ENCODE measurements around the gene PLCD3. TPM values are rescaled to one million over a fixed set of nuclear protein-coding genes. Genes with fewer than 3 reads are reported as not detected.
A peak's percentile ranks its signal among the peaks of the same experiment; 100 is the strongest.

PLCD3 gene
- total RNA-seq, 1 experiment from 2014 or later, result 55.8 TPM

GRCh38 chr17:45135192-45135977 lies 3.1 kb upstream of the PLCD3 start, which contains the start of gene ACBD4 (continued):
- TF ChIP-seq IRF1 (CRISPR knock-in tag; IDR thresholded peaks at IDR 0.05) (no peak), TP53 (CRISPR knock-in tag; IDR thresholded peaks at IDR 0.05) (no peak), ZNF423 (CRISPR knock-in tag; IDR thresholded peaks at IDR 0.05) (peak; percentile 64), SP1 (CRISPR knock-in tag; conservative IDR thresholded peaks at IDR 0.05) (peak; percentile 63), HMGXB4 (CRISPR knock-in tag; IDR thresholded peaks at IDR 0.05) (peak; percentile 86), EMX1 (CRISPR knock-in tag; IDR thresholded peaks at IDR 0.05) (no peak), ZBTB43 (CRISPR knock-in tag; IDR thresholded peaks at IDR 0.05) (0 out of 2 replicates have a peak, but pooled peaks have one; percentile 76), GRHL2 (CRISPR knock-in tag; IDR thresholded peaks at IDR 0.05; ENCODE audit: insufficient replicate concordance, severe bottlenecking) (no peak), TEAD1 (CRISPR knock-in tag; IDR thresholded peaks at IDR 0.05) (0 out of 2 replicates have a peak, but pooled peaks have one; percentile 40)
- TF ChIP-seq, protein P1, sequence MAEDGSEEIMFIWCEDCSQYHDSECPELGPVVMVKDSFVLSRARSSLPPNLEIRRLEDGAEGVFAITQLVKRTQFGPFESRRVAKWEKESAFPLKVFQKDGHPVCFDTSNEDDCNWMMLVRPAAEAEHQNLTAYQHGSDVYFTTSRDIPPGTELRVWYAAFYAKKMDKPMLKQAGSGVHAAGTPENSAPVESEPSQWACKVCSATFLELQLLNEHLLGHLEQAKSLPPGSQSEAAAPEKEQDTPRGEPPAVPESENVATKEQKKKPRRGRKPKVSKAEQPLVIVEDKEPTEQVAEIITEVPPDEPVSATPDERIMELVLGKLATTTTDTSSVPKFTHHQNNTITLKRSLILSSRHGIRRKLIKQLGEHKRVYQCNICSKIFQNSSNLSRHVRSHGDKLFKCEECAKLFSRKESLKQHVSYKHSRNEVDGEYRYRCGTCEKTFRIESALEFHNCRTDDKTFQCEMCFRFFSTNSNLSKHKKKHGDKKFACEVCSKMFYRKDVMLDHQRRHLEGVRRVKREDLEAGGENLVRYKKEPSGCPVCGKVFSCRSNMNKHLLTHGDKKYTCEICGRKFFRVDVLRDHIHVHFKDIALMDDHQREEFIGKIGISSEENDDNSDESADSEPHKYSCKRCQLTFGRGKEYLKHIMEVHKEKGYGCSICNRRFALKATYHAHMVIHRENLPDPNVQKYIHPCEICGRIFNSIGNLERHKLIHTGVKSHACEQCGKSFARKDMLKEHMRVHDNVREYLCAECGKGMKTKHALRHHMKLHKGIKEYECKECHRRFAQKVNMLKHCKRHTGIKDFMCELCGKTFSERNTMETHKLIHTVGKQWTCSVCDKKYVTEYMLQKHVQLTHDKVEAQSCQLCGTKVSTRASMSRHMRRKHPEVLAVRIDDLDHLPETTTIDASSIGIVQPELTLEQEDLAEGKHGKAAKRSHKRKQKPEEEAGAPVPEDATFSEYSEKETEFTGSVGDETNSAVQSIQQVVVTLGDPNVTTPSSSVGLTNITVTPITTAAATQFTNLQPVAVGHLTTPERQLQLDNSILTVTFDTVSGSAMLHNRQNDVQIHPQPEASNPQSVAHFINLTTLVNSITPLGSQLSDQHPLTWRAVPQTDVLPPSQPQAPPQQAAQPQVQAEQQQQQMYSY (CRISPR knock-in tag; IDR thresholded peaks at IDR 0.05), result peak; percentile 73
- TF ChIP-seq, protein P2, sequence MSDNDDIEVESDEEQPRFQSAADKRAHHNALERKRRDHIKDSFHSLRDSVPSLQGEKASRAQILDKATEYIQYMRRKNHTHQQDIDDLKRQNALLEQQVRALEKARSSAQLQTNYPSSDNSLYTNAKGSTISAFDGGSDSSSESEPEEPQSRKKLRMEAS (CRISPR knock-in tag; IDR thresholded peaks at IDR 0.05), result peak; percentile 75
- TF ChIP-seq, protein P3, sequence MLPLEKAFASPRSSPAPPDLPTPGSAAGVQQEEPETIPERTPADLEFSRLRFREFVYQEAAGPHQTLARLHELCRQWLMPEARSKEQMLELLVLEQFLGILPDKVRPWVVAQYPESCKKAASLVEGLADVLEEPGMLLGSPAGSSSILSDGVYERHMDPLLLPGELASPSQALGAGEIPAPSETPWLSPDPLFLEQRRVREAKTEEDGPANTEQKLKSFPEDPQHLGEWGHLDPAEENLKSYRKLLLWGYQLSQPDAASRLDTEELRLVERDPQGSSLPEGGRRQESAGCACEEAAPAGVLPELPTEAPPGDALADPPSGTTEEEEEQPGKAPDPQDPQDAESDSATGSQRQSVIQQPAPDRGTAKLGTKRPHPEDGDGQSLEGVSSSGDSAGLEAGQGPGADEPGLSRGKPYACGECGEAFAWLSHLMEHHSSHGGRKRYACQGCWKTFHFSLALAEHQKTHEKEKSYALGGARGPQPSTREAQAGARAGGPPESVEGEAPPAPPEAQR (CRISPR knock-in tag; IDR thresholded peaks at IDR 0.05), result no peak

- DNase-seq (ENCODE audit: low spot score) (peak; percentile 81), ATAC-seq (peak; percentile 43)
- Mint-ChIP-seq H3K4me1 (peaks cover 18% of the 10 kb centered on the region), H3K4me3 (peak overlapping the region; percentile 81), H3K9me3 (no peaks in the 10 kb centered on the region), H3K27me3 (ENCODE audit: low read depth) (no peaks in the 10 kb centered on the region; the same call in 1 of the 2 replicates), H3K36me3 (no peaks in the 10 kb centered on the region), H3K27ac (0 out of 2 replicates have a peak overlapping the region, but pooled peaks have one; percentile 57)
- ChIA-PET POLR2A (interaction anchor here (1.0 kb wide), 1 partner anchor 16 kb away, joined by 3 read pairs; the partner anchor contains the start of gene HEXIM1), CTCF (interaction anchor here (0.6 to 7.6 kb wide), 19 partner anchors 9 to 240 kb away, joined by 3 to 531 read pairs (median 5); partner anchors contain the start of genes C1QL1, HEXIM1, HEXIM2 and NMT1)
- TF ChIP-seq ZNF423 (CRISPR knock-in tag; IDR thresholded peaks at IDR 0.05), result peak; percentile 57; the same call in 1 of the 2 replicates
- TF ChIP-seq, protein P4, sequence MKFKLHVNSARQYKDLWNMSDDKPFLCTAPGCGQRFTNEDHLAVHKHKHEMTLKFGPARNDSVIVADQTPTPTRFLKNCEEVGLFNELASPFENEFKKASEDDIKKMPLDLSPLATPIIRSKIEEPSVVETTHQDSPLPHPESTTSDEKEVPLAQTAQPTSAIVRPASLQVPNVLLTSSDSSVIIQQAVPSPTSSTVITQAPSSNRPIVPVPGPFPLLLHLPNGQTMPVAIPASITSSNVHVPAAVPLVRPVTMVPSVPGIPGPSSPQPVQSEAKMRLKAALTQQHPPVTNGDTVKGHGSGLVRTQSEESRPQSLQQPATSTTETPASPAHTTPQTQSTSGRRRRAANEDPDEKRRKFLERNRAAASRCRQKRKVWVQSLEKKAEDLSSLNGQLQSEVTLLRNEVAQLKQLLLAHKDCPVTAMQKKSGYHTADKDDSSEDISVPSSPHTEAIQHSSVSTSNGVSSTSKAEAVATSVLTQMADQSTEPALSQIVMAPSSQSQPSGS (CRISPR knock-in tag; IDR thresholded peaks at IDR 0.05; ENCODE audit: borderline replicate concordance, low read depth), result peak; percentile 49; the same call in 1 of the 2 replicates
- no peak for TF ChIP-seq ZNF232 (CRISPR knock-in tag; IDR thresholded peaks at IDR 0.05)
- TF ChIP-seq, protein P5, sequence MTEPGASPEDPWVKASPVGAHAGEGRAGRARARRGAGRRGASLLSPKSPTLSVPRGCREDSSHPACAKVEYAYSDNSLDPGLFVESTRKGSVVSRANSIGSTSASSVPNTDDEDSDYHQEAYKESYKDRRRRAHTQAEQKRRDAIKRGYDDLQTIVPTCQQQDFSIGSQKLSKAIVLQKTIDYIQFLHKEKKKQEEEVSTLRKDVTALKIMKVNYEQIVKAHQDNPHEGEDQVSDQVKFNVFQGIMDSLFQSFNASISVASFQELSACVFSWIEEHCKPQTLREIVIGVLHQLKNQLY (CRISPR knock-in tag; IDR thresholded peaks at IDR 0.05), result no peak
- 0 out of 2 replicates have a peak, but pooled peaks have one; percentile 21 for TF ChIP-seq GABPB1 (CRISPR knock-in tag; IDR thresholded peaks at IDR 0.05)
- peak; percentile 82; the same call in 1 of the 2 replicates for TF ChIP-seq FOXP1 (CRISPR knock-in tag; IDR thresholded peaks at IDR 0.05; ENCODE audit: borderline replicate concordance)
- TF ChIP-seq IRF2 (CRISPR knock-in tag; IDR thresholded peaks at IDR 0.05; ENCODE audit: borderline replicate concordance, low read depth), result no peak
- TF ChIP-seq, protein P6, sequence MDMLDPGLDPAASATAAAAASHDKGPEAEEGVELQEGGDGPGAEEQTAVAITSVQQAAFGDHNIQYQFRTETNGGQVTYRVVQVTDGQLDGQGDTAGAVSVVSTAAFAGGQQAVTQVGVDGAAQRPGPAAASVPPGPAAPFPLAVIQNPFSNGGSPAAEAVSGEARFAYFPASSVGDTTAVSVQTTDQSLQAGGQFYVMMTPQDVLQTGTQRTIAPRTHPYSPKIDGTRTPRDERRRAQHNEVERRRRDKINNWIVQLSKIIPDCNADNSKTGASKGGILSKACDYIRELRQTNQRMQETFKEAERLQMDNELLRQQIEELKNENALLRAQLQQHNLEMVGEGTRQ (CRISPR knock-in tag; IDR thresholded peaks at IDR 0.05), result no peak
- peak; percentile 42; the same call in 1 of the 2 replicates for TF ChIP-seq TP53 (CRISPR knock-in tag; IDR thresholded peaks at IDR 0.05)
These were observed 503 bp upstream of the PLCD3 start for GRCh38 chr17:45132572-45133463.

Measured in WTC11 (cell line).